Parathyroid adenoma (tissue), 2 donors: ENCODE results near the gene POU2F3.

Experiments
- H2AFZ ChIP-seq: fragments of 300-600 bp; sonication (generic); one replicate; pipeline ENCODE4 v1.7.0; 2017; ENCODE audit warnings: antibody characterized with exemption, mild to moderate bottlenecking
- H3K27ac ChIP-seq: fragments of 300-600 bp; sonication (generic); one replicate; pipeline ENCODE4 v1.7.0; 2017
- H3K27me3 ChIP-seq: fragments of 300-600 bp; sonication (generic); one replicate; pipeline ENCODE4 v1.7.0; 2017; ENCODE audit warnings: low read length; ENCODE audit not compliant: control insufficient read depth, insufficient read depth
- H3K36me3 ChIP-seq: fragments of 300-600 bp; sonication (generic); one replicate; pipeline ENCODE4 v1.7.0; 2017; ENCODE audit warnings: low read length; ENCODE audit not compliant: control insufficient read depth, insufficient read depth
- H3K4me1 ChIP-seq: fragments of 300-600 bp; sonication (generic); one replicate; pipeline ENCODE4 v1.7.0; 2017; ENCODE audit warnings: control low read depth
- H3K4me2 ChIP-seq: fragments of 300-600 bp; sonication (generic); one replicate; pipeline ENCODE4 v1.7.0; 2017; ENCODE audit warnings: low read length
- H3K4me3 ChIP-seq: fragments of 300-600 bp; sonication (generic); one replicate; pipeline ENCODE4 v1.7.0; 2017; ENCODE audit warnings: low read depth, low read length
- H3K79me2 ChIP-seq: fragments of 300-600 bp; sonication (generic); one replicate; pipeline ENCODE4 v1.7.0; 2017; ENCODE audit warnings: control low read depth
- H3K9ac ChIP-seq: fragments of 300-600 bp; sonication (generic); one replicate; pipeline ENCODE4 v1.7.0; 2017; ENCODE audit warnings: mild to moderate bottlenecking
- H3K9me3 ChIP-seq: fragments of 300-600 bp; sonication (generic); one replicate; pipeline ENCODE4 v1.7.0; 2017; ENCODE audit warnings: low read length; ENCODE audit not compliant: control insufficient read depth
- CTCF ChIP-seq: fragments of 300-600 bp; sonication (generic); IDR thresholded peaks from one replicate; pipeline ENCODE4 v1.7.0; 2017; ENCODE audit warnings: antibody characterized with exemption, mild to moderate bottlenecking
- donor health status: primary hyperparathyroidism.

The POU2F3 gene

GRCh38 chr11:120212926-120213325, 27.0 kb upstream of the POU2F3 start:
- no peak overlapping the region for H2AFZ ChIP-seq
- H3K36me3 ChIP-seq: no peaks in the 10 kb centered on the region
- peaks cover 2% of the 10 kb centered on the region for H3K4me1 ChIP-seq
- H3K9me3 ChIP-seq: no peaks in the 10 kb centered on the region
- no peaks in the 10 kb centered on the region for H3K79me2 ChIP-seq
- no peak overlapping the region for H3K4me2 ChIP-seq
- H3K4me3 ChIP-seq: no peak overlapping the region
- no peak overlapping the region for H3K27ac ChIP-seq
- H3K9ac ChIP-seq: no peak overlapping the region
- no peak for TF ChIP-seq CTCF
- H3K27me3 ChIP-seq: no peaks in the 10 kb centered on the region

GRCh38 chr11:120214581-120214980, 25.4 kb upstream of the POU2F3 start:
- H3K4me1 ChIP-seq: peaks cover 2% of the 10 kb centered on the region
- no peak overlapping the region for H3K4me2 ChIP-seq
- no peak for TF ChIP-seq CTCF
- H3K36me3 ChIP-seq: no peaks in the 10 kb centered on the region
- H3K9ac ChIP-seq: no peak overlapping the region
- H3K27ac ChIP-seq: no peak overlapping the region
- H3K4me3 ChIP-seq: no peak overlapping the region
- H3K79me2 ChIP-seq: no peaks in the 10 kb centered on the region
- no peak overlapping the region for H2AFZ ChIP-seq
- no peaks in the 10 kb centered on the region for H3K27me3 ChIP-seq
- no peaks in the 10 kb centered on the region for H3K9me3 ChIP-seq

GRCh38 chr11:120215634-120216033, 24.3 kb upstream of the POU2F3 start:
- H3K9ac ChIP-seq: no peak overlapping the region
- H2AFZ ChIP-seq: no peak overlapping the region
- no peaks in the 10 kb centered on the region for H3K36me3 ChIP-seq
- no peak for TF ChIP-seq CTCF
- H3K4me3 ChIP-seq: no peak overlapping the region
- no peak overlapping the region for H3K4me2 ChIP-seq
- H3K9me3 ChIP-seq: no peaks in the 10 kb centered on the region
- H3K79me2 ChIP-seq: no peaks in the 10 kb centered on the region
- no peaks in the 10 kb centered on the region for H3K27me3 ChIP-seq
- peaks cover 2% of the 10 kb centered on the region for H3K4me1 ChIP-seq
- H3K27ac ChIP-seq: no peak overlapping the region

- H3K4me3 ChIP-seq: no peak overlapping the region
- H3K27ac ChIP-seq: no peak overlapping the region
- no peaks in the 10 kb centered on the region for H3K27me3 ChIP-seq
- H3K79me2 ChIP-seq: no peaks in the 10 kb centered on the region
- no peak overlapping the region for H3K9ac ChIP-seq
- no peak overlapping the region for H3K4me2 ChIP-seq
- no peaks in the 10 kb centered on the region for H3K9me3 ChIP-seq
- H3K4me1 ChIP-seq: peaks cover 2% of the 10 kb centered on the region
- H2AFZ ChIP-seq: no peak overlapping the region
- no peaks in the 10 kb centered on the region for H3K36me3 ChIP-seq
- TF ChIP-seq CTCF: no peak
Measured at GRCh38 chr11:120216426-120217102, 23.4 kb upstream of the POU2F3 start.

- no peak overlapping the region for H3K4me3 ChIP-seq
- H3K27ac ChIP-seq: no peak overlapping the region
- H3K9ac ChIP-seq: no peak overlapping the region
- no peaks in the 10 kb centered on the region for H3K27me3 ChIP-seq
- H3K79me2 ChIP-seq: no peaks in the 10 kb centered on the region
- H3K36me3 ChIP-seq: no peaks in the 10 kb centered on the region
- H2AFZ ChIP-seq: no peak overlapping the region
- H3K4me2 ChIP-seq: no peak overlapping the region
- peaks cover 2% of the 10 kb centered on the region for H3K4me1 ChIP-seq
- H3K9me3 ChIP-seq: no peaks in the 10 kb centered on the region
- TF ChIP-seq CTCF: no peak
Measured at GRCh38 chr11:120217526-120217925, 22.4 kb upstream of the POU2F3 start.
